HCT116 (cell line): ENCODE measurements around the gene DOCK1. TPM values are rescaled to one million over a fixed set of nuclear protein-coding genes. Genes with fewer than 3 reads are reported as not detected.

Source experiments
- ATAC-seq: fragments of 200-7000 bp; cut with Tn5 transposase; 2 replicates; pipeline ENCODE4 v1.9.1; 2020; ENCODE audit warnings: mild to moderate bottlenecking, moderate library complexity
- BruUV-seq: library from RNA; stranded (reverse); fragments of 400-500 nt; replicated peaks from 2 replicates; lab custom pipeline; 2021; lab: Mats Ljungman, UMichigan
- CTCF ChIA-PET: fragments of 300-600 bp; sonication (Branson Sonifier 250); formaldehyde crosslinking; loops from one replicate; lab custom pipeline; 2021; ENCODE audit warnings: antibody characterized with exemption; lab: Charles Lee
- POLR2A ChIA-PET: fragments of 300-600, 350-600 bp; sonication (Branson Sonifier 250); formaldehyde crosslinking; loops from one replicate; lab custom pipeline; 2021; ENCODE audit warnings: antibody characterized with exemption; lab: Charles Lee
- RAD21 ChIA-PET, 2 experiments: fragments of 300-600 bp; sonication (Branson Sonifier 250); formaldehyde crosslinking; loops; one replicate each; lab custom pipeline; 2023; ENCODE audit warnings: low total read pairs in 2 of 2; ENCODE audit not compliant: uncharacterized antibody in 2 of 2, unreplicated experiment in 2 of 2, low non-redundant PET in 1 of 2; lab: Charles Lee
- DNase-seq: peaks from one replicate; pipeline ENCODE4 v3.0.0-alpha.2; 2010; ENCODE audit warnings: low read depth, low spot score
- H2AFZ ChIP-seq: fragments of 200-600 bp; shearing (Covaris generic), sonication (generic); 2 replicates; pipeline ENCODE4 v1.6.1; 2017; ENCODE audit warnings: low read depth, mixed run types, mixed read lengths, antibody characterized with exemption, low read length; ENCODE audit not compliant: poor library complexity, severe bottlenecking
- H3K27ac ChIP-seq: 2 replicates; pipeline ENCODE4 v1.5.1; 2012; ENCODE audit warnings: low read depth, low read length
- H3K27me3 ChIP-seq: fragments of 200-600 bp; sonication (generic); 2 replicates; pipeline ENCODE4 v1.6.1; 2016; ENCODE audit warnings: mixed run types, low read length, mixed read lengths; ENCODE audit not compliant: insufficient read depth
- H3K36me3 ChIP-seq, 2 experiments: fragments of 200-500 bp in 1 of 2; fragments of 200-600 bp in 1 of 2; sonication (Bioruptor generic) in 1 of 2; sonication (generic) in 1 of 2; 2 replicates each; pipeline versions ENCODE4 v1.5.1 to v1.6.1; 2014 to 2016; ENCODE audit warnings: low read length in 2 of 2, inconsistent platforms in 1 of 2, mixed read lengths in 1 of 2, mixed run types in 1 of 2; ENCODE audit not compliant: insufficient read depth in 2 of 2, control insufficient read depth in 1 of 2
- H3K4me1 ChIP-seq, 2 experiments: fragments of 200-600 bp in 1 of 2; sonication (generic) in 1 of 2; 2 replicates each; pipeline versions ENCODE4 v1.5.1 to v1.6.1; 2012 to 2017; ENCODE audit warnings: low read length in 2 of 2, inconsistent platforms in 1 of 2, mild to moderate bottlenecking in 1 of 2, mixed read lengths in 1 of 2, mixed run types in 1 of 2, moderate library complexity in 1 of 2; ENCODE audit not compliant: insufficient read depth in 2 of 2, control insufficient read depth in 1 of 2
- H3K4me2 ChIP-seq: fragments of 200-600 bp; sonication (generic); 2 replicates; pipeline ENCODE4 v1.6.1; 2017; ENCODE audit warnings: mixed run types, low read length, mixed read lengths
- H3K4me3 ChIP-seq, 2 experiments: fragments of 200-600 bp in 1 of 2; sonication (generic) in 1 of 2; replicated peaks in 1 of 2; 2 replicates each; pipeline ENCODE4 v1.5.1; 2011 to 2016; ENCODE audit warnings: low read length in 2 of 2, control low read depth in 1 of 2, low read depth in 1 of 2, mild to moderate bottlenecking in 1 of 2, mixed read lengths in 1 of 2, mixed run types in 1 of 2
- H3K79me2 ChIP-seq: fragments of 200-600 bp; sonication (generic); 2 replicates; pipeline ENCODE4 v1.6.1; 2017; ENCODE audit warnings: mild to moderate bottlenecking, mixed run types, low read length, moderate library complexity, mixed read lengths; ENCODE audit not compliant: insufficient read depth
- H3K9ac ChIP-seq: fragments of 200-600 bp; sonication (generic); 2 replicates; pipeline ENCODE4 v1.6.1; 2016; ENCODE audit warnings: low read length, mixed read lengths
- H3K9me2 ChIP-seq: fragments of 200-600 bp; sonication (generic), shearing (Covaris generic); 2 replicates; pipeline ENCODE4 v1.6.1; 2017; ENCODE audit warnings: mixed run types, mild to moderate bottlenecking, moderate library complexity; ENCODE audit not compliant: insufficient read depth
- H3K9me3 ChIP-seq, 2 experiments: fragments of 200-500 bp in 1 of 2; fragments of 200-600 bp in 1 of 2; sonication (Bioruptor generic) in 1 of 2; sonication (generic) in 1 of 2; 2 replicates each; pipeline ENCODE4 v1.6.1; 2014 to 2017; ENCODE audit warnings: low read length in 2 of 2, mixed read lengths in 2 of 2, inconsistent platforms in 1 of 2, low read depth in 1 of 2, mild to moderate bottlenecking in 1 of 2, mixed run types in 1 of 2, moderate library complexity in 1 of 2; ENCODE audit not compliant: control insufficient read depth in 1 of 2, insufficient read depth in 1 of 2
- H4K20me1 ChIP-seq: fragments of 200-600 bp; sonication (generic), shearing (Covaris generic); 2 replicates; pipeline ENCODE4 v1.6.1; 2017; ENCODE audit warnings: mixed run types, mild to moderate bottlenecking, moderate library complexity; ENCODE audit not compliant: insufficient read depth
- CEBPB ChIP-seq: IDR thresholded peaks from 2 replicates; pipeline ENCODE4 v1.6.1; 2012; ENCODE audit warnings: low read depth
- EGR1 ChIP-seq: IDR thresholded peaks from 2 replicates; pipeline ENCODE4 v1.6.1; 2012; ENCODE audit warnings: low read depth
- ELF1 ChIP-seq: IDR thresholded peaks from 2 replicates; pipeline ENCODE4 v1.6.1; 2012; ENCODE audit warnings: low read depth, borderline replicate concordance
- EZH2 ChIP-seq: fragments of 200-600 bp; sonication (generic); IDR thresholded peaks from 2 replicates; pipeline ENCODE4 v1.6.1; 2017; ENCODE audit warnings: antibody characterized with exemption, mixed run types
- EZH2phosphoT487 ChIP-seq: fragments of 200-600 bp; IDR thresholded peaks from 2 replicates; pipeline ENCODE4 v1.6.1; 2018; ENCODE audit warnings: antibody characterized with exemption, borderline replicate concordance
- FOSL1 ChIP-seq: IDR thresholded peaks from 2 replicates; pipeline ENCODE4 v1.6.1; 2012; ENCODE audit warnings: low read depth
- JUND ChIP-seq: IDR thresholded peaks from 2 replicates; pipeline ENCODE4 v1.6.1; 2012
- POLR2A ChIP-seq: IDR thresholded peaks from 2 replicates; pipeline ENCODE4 v1.7.0; 2011; ENCODE audit warnings: borderline replicate concordance; ENCODE audit not compliant: insufficient read depth, insufficient read length; ENCODE audit errors: extremely low read depth
- POLR2AphosphoS5 ChIP-seq: IDR thresholded peaks from 2 replicates; pipeline ENCODE4 v1.6.1; 2011; ENCODE audit warnings: mild to moderate bottlenecking, low read depth, low read length, moderate library complexity
- RAD21 ChIP-seq: IDR thresholded peaks from 2 replicates; pipeline ENCODE4 v1.6.1; 2012; ENCODE audit warnings: low read depth, mild to moderate bottlenecking
- SP1 ChIP-seq: IDR thresholded peaks from 2 replicates; pipeline ENCODE4 v1.6.1; 2012; ENCODE audit warnings: low read depth
- SRF ChIP-seq: IDR thresholded peaks from 2 replicates; pipeline ENCODE4 v1.6.1; 2012; ENCODE audit warnings: low read depth
- YY1 ChIP-seq: IDR thresholded peaks from 2 replicates; pipeline ENCODE4 v1.6.1; 2011; ENCODE audit warnings: low read length, low read depth, moderate library complexity, mild to moderate bottlenecking; ENCODE audit not compliant: insufficient replicate concordance; ENCODE audit errors: extremely low read depth
- ZFX ChIP-seq: fragments of 450-650 bp; IDR thresholded peaks from 2 replicates; pipeline ENCODE4 v1.6.1; 2017
- intact Hi-C: fragments of 100-400 bp; cut with micrococcal nuclease; formaldehyde crosslinking; loops from 2 replicates; pipeline ENCODE4 v1.10.0; 2022
- total RNA-seq: library from RNA; stranded (reverse); gene quantifications from one replicate; pipeline ENCODE4 v1.2.1, GENCODE V29; 2021; ENCODE audit not compliant: unreplicated experiment
- TF ChIP-seq, protein P1 (sequence below), 3 experiments: fragments of 200-600 bp in 1 of 3; sonication (generic) in 1 of 3; IDR thresholded peaks in 2 of 3; conservative IDR thresholded peaks in 1 of 3; 2 replicates each; pipeline ENCODE4 v1.5.1; 2012 to 2017; ENCODE audit warnings: low read depth in 2 of 3, low read length in 2 of 3, antibody characterized with exemption in 1 of 3, borderline replicate concordance in 1 of 3, control low read depth in 1 of 3, mild to moderate bottlenecking in 1 of 3, mixed read lengths in 1 of 3, mixed run types in 1 of 3, moderate library complexity in 1 of 3; ENCODE audit not compliant: insufficient read depth in 1 of 3
- TF ChIP-seq, protein P2 (sequence below): IDR thresholded peaks from 2 replicates; pipeline ENCODE4 v1.6.1; 2012
- TF ChIP-seq, protein P3 (sequence below): IDR thresholded peaks from 2 replicates; pipeline ENCODE4 v1.6.1; 2012; ENCODE audit warnings: low read depth

DOCK1 gene
- total RNA-seq, 1 experiment from 2014 or later, result 46.5 TPM

DNA sequence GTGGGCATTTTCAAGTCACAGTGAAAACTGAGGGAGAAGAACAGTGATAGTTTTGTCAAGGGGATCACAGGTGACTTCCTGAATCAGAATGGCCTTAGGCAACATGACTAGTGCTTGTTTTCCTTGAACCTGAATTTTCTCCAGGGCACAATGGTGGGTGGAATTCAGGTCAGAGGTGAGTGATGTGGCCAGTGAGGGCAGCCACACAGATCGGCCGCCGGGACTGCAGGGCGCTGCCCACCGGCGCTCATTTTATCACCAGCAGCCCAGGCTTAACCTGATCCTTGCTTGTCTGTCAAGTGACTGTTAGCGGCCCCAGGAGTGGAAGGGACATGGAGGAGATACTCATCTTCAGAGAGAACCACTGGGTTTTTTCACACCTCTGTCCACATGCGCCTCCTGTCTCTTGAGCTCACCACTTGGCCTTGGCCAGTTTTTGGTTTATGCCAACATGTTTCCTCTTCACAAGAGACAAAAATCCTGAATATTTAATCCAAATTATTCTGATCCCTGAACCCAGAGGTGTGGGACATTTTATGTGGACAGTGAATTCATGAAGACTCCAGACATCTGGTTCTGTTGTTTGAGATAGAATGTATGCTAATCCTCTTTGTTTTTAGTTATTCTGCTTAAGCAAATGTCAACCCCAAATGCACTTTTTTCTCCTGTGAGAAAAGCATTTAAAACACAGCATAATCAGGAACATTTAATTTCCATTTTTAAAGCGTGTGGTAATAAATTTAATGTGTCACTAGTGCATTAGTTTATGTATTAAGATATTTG lies 108.7 kb downstream of the DOCK1 start:
- no peak for DNase-seq
- Histone ChIP-seq H4K20me1 (no peaks in the 10 kb centered on the region), H2AFZ (no peak overlapping the region), H3K36me3 (peaks cover 0 to 3% of the 10 kb centered on the region in 2 experiments; a peak in 3 of 4 replicates), H3K27ac (no peak overlapping the region), H3K4me3 (no peak overlapping the region), H3K27me3 (no peaks in the 10 kb centered on the region), H3K9me3 (no peaks in the 10 kb centered on the region), H3K9me2 (no peaks in the 10 kb centered on the region), H3K79me2 (no peaks in the 10 kb centered on the region), H3K9ac (no peak overlapping the region), H3K4me2 (no peak overlapping the region), H3K4me1 (peaks cover 0 to 21% of the 10 kb centered on the region in 2 experiments; a peak in 1 of 4 replicates)
- TF ChIP-seq RAD21 (no peak), EGR1 (no peak), SRF (no peak), POLR2A (no peak), EZH2phosphoT487 (no peak), EZH2 (no peak), ZFX (no peak), FOSL1 (no peak), YY1 (no peak), JUND (no peak), SP1 (no peak), POLR2AphosphoS5 (no peak), ELF1 (no peak), CEBPB (no peak)
- TF ChIP-seq, protein P1, sequence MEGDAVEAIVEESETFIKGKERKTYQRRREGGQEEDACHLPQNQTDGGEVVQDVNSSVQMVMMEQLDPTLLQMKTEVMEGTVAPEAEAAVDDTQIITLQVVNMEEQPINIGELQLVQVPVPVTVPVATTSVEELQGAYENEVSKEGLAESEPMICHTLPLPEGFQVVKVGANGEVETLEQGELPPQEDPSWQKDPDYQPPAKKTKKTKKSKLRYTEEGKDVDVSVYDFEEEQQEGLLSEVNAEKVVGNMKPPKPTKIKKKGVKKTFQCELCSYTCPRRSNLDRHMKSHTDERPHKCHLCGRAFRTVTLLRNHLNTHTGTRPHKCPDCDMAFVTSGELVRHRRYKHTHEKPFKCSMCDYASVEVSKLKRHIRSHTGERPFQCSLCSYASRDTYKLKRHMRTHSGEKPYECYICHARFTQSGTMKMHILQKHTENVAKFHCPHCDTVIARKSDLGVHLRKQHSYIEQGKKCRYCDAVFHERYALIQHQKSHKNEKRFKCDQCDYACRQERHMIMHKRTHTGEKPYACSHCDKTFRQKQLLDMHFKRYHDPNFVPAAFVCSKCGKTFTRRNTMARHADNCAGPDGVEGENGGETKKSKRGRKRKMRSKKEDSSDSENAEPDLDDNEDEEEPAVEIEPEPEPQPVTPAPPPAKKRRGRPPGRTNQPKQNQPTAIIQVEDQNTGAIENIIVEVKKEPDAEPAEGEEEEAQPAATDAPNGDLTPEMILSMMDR (IDR thresholded peaks at IDR 0.05 in 2 of 3, conservative IDR thresholded peaks at IDR 0.05 in 1 of 3; ENCODE audit: borderline replicate concordance in 1 of 3, insufficient read depth in 1 of 3, low read depth in 2 of 3, low read length in 2 of 3), result no peak
- TF ChIP-seq, protein P2, sequence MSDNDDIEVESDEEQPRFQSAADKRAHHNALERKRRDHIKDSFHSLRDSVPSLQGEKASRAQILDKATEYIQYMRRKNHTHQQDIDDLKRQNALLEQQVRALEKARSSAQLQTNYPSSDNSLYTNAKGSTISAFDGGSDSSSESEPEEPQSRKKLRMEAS, result no peak
- TF ChIP-seq, protein P3, sequence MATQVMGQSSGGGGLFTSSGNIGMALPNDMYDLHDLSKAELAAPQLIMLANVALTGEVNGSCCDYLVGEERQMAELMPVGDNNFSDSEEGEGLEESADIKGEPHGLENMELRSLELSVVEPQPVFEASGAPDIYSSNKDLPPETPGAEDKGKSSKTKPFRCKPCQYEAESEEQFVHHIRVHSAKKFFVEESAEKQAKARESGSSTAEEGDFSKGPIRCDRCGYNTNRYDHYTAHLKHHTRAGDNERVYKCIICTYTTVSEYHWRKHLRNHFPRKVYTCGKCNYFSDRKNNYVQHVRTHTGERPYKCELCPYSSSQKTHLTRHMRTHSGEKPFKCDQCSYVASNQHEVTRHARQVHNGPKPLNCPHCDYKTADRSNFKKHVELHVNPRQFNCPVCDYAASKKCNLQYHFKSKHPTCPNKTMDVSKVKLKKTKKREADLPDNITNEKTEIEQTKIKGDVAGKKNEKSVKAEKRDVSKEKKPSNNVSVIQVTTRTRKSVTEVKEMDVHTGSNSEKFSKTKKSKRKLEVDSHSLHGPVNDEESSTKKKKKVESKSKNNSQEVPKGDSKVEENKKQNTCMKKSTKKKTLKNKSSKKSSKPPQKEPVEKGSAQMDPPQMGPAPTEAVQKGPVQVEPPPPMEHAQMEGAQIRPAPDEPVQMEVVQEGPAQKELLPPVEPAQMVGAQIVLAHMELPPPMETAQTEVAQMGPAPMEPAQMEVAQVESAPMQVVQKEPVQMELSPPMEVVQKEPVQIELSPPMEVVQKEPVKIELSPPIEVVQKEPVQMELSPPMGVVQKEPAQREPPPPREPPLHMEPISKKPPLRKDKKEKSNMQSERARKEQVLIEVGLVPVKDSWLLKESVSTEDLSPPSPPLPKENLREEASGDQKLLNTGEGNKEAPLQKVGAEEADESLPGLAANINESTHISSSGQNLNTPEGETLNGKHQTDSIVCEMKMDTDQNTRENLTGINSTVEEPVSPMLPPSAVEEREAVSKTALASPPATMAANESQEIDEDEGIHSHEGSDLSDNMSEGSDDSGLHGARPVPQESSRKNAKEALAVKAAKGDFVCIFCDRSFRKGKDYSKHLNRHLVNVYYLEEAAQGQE, result no peak
- RAD21 ChIA-PET, result no interaction called here
- ATAC-seq, result no peak
- no TSS peak for BruUV-seq
- POLR2A ChIA-PET, result no interaction called here
- intact Hi-C loops, result no loop called here
- CTCF ChIA-PET, result no interaction called here
